ENCODE measurements around the gene MANF. TPM values are rescaled to one million over a fixed set of nuclear protein-coding genes. Genes with fewer than 3 reads are reported as not detected.

The MANF gene
- total RNA-seq, 1 donor: 68.3 TPM

- no peak for TF ChIP-seq CTCF (IDR thresholded peaks at IDR 0.05; ENCODE audit: insufficient read depth, low read length)
- no peak overlapping the region for H3K4me3 ChIP-seq (ENCODE audit: low read depth, low read length)
- DNase-seq (ENCODE audit: low read depth): peak; percentile 85
These were observed 41.0 kb upstream of the MANF start for GRCh38 chr3:51343918-51344687.

GRCh38 chr3:51350751-51351150 is 34.3 kb upstream of the MANF start:
- DNase-seq (ENCODE audit: low read depth): no peak
- TF ChIP-seq CTCF (IDR thresholded peaks at IDR 0.05; ENCODE audit: insufficient read depth, low read length): no peak
- H3K4me3 ChIP-seq (ENCODE audit: low read depth, low read length): no peak overlapping the region

DNA sequence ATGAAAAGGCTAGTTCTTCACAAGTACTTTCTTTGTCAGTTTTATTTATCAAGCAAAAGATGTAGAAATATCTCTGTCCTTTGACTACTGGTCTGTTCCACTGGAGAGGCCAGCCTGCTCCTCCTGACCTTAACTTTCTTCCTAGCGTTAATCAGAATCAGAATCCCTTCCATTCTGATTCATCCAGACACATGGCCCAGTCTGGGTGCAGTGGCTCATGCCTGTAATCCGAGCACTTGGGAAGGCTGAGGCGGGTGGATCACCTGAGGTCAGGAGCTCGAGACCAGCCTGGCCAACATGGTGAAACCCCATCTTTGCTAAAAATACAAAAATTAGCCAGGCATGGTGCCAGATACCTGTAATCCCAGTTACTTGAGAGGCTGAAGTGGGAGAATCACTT is 32.0 kb upstream of the MANF start:
- no peak for TF ChIP-seq CTCF (IDR thresholded peaks at IDR 0.05; ENCODE audit: insufficient read depth, low read length)
- DNase-seq (ENCODE audit: low read depth): no peak
- no peak overlapping the region for H3K4me3 ChIP-seq (ENCODE audit: low read depth, low read length)

GRCh38 chr3:51353691-51354090 is 31.4 kb upstream of the MANF start:
- no peak for TF ChIP-seq CTCF (IDR thresholded peaks at IDR 0.05; ENCODE audit: insufficient read depth, low read length)
- no peak overlapping the region for H3K4me3 ChIP-seq (ENCODE audit: low read depth, low read length)
- no peak for DNase-seq (ENCODE audit: low read depth)

- no peak for TF ChIP-seq CTCF (IDR thresholded peaks at IDR 0.05; ENCODE audit: insufficient read depth, low read length)
- DNase-seq (ENCODE audit: low read depth): no peak
- no peak overlapping the region for H3K4me3 ChIP-seq (ENCODE audit: low read depth, low read length)
These were observed 30.9 kb upstream of the MANF start for GRCh38 chr3:51354172-51354571.

DNA sequence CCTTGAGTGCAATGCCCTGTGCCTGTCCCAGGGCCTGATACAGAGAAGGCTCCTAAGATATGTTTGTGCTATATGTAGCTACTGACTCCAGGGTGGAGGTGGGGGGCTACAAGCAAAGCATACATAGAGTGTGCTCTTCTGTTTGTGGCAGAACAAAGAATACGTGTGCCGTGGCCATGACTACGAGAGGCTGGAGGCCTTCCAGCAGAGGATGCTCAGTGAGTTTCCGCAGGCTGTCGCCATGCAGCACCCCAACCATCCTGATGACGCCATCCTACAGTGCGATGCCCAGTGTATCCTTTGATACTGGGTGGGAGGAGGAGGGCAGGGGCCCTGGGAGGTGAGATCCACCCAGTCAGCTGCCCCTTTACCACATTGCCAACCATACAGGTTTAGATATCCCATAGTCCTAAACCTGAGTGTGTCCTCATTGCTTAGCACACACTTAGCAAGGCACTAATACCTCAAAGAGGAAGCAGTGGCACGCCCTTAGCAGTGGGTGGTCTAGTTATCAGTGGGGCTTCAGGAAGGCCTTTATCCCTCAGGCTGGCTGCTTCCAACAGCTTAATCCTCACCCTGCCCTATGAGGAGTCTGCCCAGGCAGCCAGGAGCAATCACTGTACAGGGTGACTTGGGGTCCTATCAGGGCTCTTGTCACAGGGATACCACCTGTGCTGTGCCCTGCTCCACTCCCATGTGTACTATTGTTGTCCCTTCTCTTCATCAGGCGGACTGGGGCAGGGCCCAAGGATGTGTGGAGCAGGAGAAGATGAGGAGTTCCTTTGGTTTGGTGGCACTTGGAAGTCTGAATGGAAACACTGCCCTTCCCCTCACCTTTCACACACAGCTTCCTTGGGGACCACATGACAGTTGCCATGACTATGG is 30.1 kb upstream of the MANF start:
- no peak for TF ChIP-seq CTCF (IDR thresholded peaks at IDR 0.05; ENCODE audit: insufficient read depth, low read length)
- DNase-seq (ENCODE audit: low read depth): no peak
- no peak overlapping the region for H3K4me3 ChIP-seq (ENCODE audit: low read depth, low read length)

All from fibroblast of the aortic adventitia (primary cell).